HG03039 (cell line): ENCODE data around the gene SERPINA3.
"Not testable (repeated sequence)": the region's sequence is repeated elsewhere in the genome, so short reads cannot be mapped to it uniquely, and the experiment has no call there.

Experiments used
- ATAC-seq: cut with Tn5 transposase; IDR thresholded peaks from one replicate; pipeline ENCODE4 v1.9.1; 2021; ENCODE audit warnings: mild to moderate bottlenecking, moderate library complexity; ENCODE audit not compliant: unreplicated experiment

SERPINA3 gene

DNA sequence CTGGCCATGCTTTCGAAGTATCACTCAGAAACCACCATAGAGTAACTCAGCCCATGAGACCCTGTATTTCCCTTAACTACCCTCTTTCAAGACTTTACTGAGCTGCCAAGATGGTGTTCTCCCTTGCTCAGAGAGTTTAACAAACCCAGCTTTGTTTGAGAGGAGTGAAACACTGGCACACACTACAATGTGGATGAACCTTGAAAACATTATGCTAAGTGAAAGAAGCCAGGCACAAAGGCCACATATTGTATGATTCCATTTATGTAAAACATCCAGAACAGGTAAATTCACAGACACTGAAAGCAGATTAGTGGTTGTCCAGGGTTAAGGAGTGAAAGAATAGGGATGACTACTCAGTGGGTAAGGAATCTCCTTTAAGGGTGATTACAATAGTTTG, 18.9 kb downstream of the SERPINA3 start:
- ATAC-seq: no peak

- ATAC-seq: no peak
Observed at GRCh38 chr14:94631536-94632304, 19.5 kb downstream of the SERPINA3 start.

GRCh38 chr14:94632305-94632590, 20.1 kb downstream of the SERPINA3 start:
- ATAC-seq: no peak

- ATAC-seq: no peak
Observed at GRCh38 chr14:94633121-94633520, 20.9 kb downstream of the SERPINA3 start.

GRCh38 chr14:94635154-94635553, 23.0 kb downstream of the SERPINA3 start:
- ATAC-seq: no peak

- ATAC-seq: no peak
Observed at GRCh38 chr14:94636744-94637412, 24.7 kb downstream of the SERPINA3 start.

- not testable (repeated sequence) for ATAC-seq
Observed at GRCh38 chr14:94637814-94638213, 25.6 kb downstream of the SERPINA3 start.

GRCh38 chr14:94638339-94638738, 26.1 kb downstream of the SERPINA3 start:
- no peak for ATAC-seq

DNA sequence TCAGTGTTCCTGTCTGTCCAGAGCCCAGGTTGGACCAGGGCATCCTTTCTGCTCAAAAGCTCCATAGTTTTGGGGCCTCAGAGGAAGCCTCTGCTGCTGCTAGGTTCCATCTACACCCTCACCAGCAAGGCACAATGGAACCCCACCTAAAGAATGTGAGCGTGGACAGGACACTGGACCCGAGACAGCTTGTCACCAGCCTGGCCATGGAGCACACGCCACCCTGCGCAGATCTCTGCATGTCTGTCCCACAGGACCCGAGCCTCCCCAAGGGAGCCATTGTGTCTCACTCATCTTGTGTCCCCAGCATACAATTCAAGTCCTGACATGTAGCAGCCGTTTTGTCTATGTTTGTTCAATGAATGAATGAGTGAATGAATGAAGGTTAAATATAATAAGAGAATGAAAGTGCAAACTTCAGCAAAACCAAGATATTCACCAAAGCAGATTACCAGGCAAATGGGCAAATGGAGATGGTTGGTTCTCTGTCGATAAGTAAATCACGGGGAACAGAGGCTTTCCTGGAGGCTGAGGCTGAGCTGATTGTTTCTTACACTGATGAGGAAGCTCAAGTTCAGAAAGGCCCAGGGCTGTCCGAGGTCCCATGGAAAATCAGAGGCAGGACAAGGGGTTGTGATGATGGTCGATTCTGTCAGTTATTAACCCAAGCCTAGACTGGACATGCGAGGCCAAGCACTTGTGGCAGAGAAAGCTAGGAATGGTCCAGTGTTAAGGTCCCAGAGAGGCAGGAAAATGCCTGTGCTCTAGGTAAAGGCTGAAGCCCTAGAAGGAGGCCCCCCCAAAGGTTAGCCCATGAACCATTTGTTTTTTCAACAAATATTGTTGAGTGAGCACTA, 27.0 kb downstream of the SERPINA3 start:
- ATAC-seq: no peak

DNA sequence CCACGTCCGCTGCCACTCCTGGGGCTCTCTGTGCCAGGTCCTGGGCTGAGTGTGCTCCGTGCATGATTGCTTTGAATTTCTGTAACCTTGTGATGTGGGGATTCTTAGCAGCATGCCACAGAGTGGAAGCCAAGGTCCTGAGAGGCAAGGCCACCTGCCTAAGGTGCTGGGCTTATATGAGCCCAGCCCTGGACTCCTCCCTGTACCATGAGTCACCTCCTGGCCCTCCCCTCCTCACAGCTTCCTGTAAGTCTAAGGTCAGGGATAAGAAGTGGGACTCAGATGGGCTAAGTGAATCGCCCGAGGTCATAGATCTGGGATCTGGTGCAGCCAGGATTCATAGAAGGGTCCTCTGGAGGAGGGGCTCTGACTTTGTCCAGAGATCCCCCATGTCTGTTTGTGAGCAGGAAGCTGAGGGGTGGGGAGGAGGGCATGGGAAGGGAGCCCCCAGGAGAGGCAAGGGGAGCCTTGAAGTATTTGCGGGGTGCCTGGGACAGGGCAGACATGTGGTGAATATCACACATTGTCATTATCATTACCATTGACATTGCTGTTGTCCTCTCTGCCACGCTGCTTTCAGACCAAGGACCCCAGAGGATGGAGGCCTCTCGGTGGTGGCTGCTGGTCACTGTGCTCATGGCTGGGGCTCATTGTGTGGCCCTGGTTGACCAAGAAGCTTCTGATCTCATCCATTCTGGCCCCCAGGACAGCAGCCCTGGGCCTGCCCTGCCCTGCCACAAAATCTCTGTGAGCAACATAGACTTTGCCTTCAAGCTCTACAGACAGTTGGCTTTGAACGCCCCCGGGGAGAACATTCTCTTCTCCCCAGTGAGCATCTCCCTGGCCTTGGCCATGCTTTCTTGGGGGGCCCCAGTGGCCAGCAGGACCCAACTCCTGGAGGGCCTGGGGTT, 28.8 kb downstream of the SERPINA3 start:
- no peak for ATAC-seq

DNA sequence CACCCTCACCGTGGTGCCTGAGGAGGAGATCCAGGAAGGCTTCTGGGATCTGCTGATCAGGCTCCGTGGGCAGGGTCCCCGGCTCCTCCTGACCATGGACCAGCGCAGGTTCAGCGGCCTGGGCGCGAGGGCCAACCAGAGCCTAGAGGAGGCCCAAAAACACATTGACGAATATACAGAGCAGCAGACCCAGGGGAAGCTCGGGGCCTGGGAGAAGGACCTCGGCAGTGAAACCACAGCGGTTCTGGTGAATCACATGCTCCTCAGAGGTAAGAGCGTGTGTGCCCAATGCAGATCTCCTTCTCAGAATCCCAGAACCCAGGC, 29.4 kb downstream of the SERPINA3 start:
- ATAC-seq: no peak

DNA sequence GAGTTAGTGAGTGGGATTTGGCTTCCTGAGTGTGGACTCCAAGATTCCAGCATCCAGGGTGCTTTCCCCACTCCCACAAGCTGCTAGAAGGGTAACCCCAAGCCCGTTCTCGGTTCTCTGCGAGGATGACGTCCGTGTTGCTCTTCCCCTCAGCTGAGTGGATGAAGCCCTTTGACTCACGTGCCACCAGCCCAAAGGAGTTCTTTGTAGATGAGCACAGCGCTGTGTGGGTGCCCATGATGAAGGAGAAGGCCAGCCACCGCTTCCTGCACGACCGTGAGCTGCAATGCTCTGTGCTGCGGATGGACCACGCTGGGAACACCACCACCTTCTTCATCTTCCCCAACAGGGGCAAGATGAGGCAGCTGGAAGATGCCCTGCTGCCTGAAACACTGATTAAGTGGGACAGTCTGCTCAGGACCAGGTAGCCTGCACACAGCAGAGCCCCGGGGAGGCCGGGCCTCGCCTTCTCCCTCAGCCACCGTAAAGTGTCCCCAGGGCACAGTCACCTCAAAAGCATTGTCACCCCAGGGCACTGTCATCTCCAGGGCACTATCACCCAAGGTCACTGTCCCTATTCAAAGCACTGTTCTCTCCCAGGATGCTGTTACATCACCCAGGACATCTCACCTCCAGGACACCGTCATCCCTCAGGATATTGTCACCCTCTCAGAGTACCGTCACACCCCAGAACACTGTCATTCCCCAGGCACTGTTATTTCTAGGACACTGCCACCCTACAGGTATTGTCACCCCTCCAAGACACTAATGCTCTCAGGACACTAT, 31.3 kb downstream of the SERPINA3 start:
- ATAC-seq: no peak

DNA sequence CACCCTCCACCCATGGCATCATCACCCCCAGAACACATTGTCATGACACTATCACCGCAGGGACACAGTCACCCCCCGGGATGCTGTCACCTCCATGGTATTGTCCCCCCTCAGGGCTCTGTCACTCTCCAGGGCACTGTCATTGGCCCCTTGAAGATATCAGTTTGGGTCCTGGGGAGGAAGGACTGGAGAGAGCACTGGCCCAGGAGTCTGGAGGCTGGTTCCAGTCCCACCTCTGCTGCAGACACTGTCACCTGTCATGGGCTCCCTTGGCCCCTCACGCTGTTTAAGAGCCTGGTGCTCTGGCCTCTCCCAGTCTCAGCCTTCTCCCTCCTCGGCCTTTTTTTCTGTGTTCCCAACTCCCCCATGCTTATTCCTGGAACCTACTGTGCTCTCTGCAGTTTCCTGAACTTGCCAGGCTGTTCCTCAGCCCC, 31.9 kb downstream of the SERPINA3 start:
- ATAC-seq: no peak

GRCh38 chr14:94646066-94646465, 33.9 kb downstream of the SERPINA3 start:
- no peak for ATAC-seq

GRCh38 chr14:94646481-94646880, 34.3 kb downstream of the SERPINA3 start:
- ATAC-seq: no peak

DNA sequence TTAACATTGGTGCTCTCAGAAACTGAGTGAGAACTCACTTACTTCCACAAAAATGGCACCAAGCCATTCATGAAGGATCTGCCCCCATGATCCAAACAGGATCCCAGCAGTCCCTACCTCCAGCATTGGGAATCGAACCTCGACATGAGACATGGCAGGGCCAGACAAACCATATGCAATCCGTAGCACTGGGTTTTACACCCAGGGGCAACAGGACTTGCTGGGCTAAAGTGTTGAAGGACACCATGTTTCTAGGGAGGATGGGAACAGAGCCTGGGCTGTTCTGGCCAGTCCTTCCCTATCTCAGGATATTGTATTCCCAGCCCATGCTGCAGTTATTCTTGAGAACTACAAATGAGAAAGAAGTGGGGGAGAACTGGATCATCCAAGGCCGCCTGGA, 36.6 kb downstream of the SERPINA3 start:
- no peak for ATAC-seq

GRCh38 chr14:94649543-94650443, 37.6 kb downstream of the SERPINA3 start:
- ATAC-seq: no peak

- ATAC-seq: no peak
Observed at GRCh38 chr14:94650444-94650775, 38.2 kb downstream of the SERPINA3 start.
